Loucy (cell line): ENCODE data around the gene CD207.

Experiments used
- H2AFZ ChIP-seq: fragments of 200-600 bp; sonication (generic); 2 replicates; pipeline ENCODE4 v1.6.0; 2016; ENCODE audit warnings: antibody characterized with exemption, mild to moderate bottlenecking, low read length, moderate library complexity
- H3F3A ChIP-seq: fragments of 200-600 bp; 2 replicates; pipeline ENCODE4 v1.6.0; 2016; ENCODE audit warnings: antibody characterized with exemption, low read depth, mild to moderate bottlenecking
- H3K27me3 ChIP-seq: fragments of 200-600 bp; sonication (generic); 2 replicates; pipeline ENCODE4 v1.6.1; 2014; ENCODE audit warnings: low read length, mild to moderate bottlenecking; ENCODE audit not compliant: insufficient read depth, poor library complexity, severe bottlenecking
- H3K36me3 ChIP-seq: fragments of 200-600 bp; sonication (generic); 2 replicates; pipeline ENCODE4 v1.6.1; 2016; ENCODE audit warnings: low read length; ENCODE audit not compliant: insufficient read depth
- H3K4me1 ChIP-seq: fragments of 200-600 bp; sonication (generic); 2 replicates; pipeline ENCODE4 v1.5.1; 2014; ENCODE audit warnings: low read length, mild to moderate bottlenecking; ENCODE audit not compliant: insufficient read depth, poor library complexity, severe bottlenecking
- H3K4me2 ChIP-seq: fragments of 200-600 bp; sonication (generic); 2 replicates; pipeline ENCODE4 v1.6.0; 2014; ENCODE audit warnings: antibody characterized with exemption, low read length, low read depth, mild to moderate bottlenecking; ENCODE audit not compliant: poor library complexity, severe bottlenecking
- H3K4me3 ChIP-seq: fragments of 200-600 bp; sonication (generic); 2 replicates; pipeline ENCODE4 v1.5.1; 2014; ENCODE audit warnings: low read length, mild to moderate bottlenecking, mixed read lengths; ENCODE audit not compliant: poor library complexity, severe bottlenecking
- H3K79me2 ChIP-seq: fragments of 200-600 bp; sonication (generic); 2 replicates; pipeline ENCODE4 v1.6.1; 2014; ENCODE audit warnings: low read length; ENCODE audit not compliant: insufficient read depth
- H3K9ac ChIP-seq: fragments of 200-600 bp; sonication (generic); 2 replicates; pipeline ENCODE4 v1.6.0; 2014; ENCODE audit warnings: mild to moderate bottlenecking, low read depth, low read length, moderate library complexity; ENCODE audit not compliant: poor library complexity, severe bottlenecking
- H3K9me2 ChIP-seq: fragments of 200-600 bp; sonication (generic); replicated peaks from 2 replicates; pipeline ENCODE4 v1.6.1; 2016; ENCODE audit warnings: low read depth, low read length, mixed read lengths
- H3K9me3 ChIP-seq: fragments of 200-600 bp; sonication (generic); 2 replicates; pipeline ENCODE4 v1.6.1; 2014; ENCODE audit warnings: mild to moderate bottlenecking, antibody characterized with exemption, low read length, low read depth; ENCODE audit not compliant: insufficient read depth
- H4K20me1 ChIP-seq: fragments of 200-600 bp; sonication (generic); 2 replicates; pipeline ENCODE4 v1.6.0; 2014; ENCODE audit warnings: antibody characterized with exemption, low read length, mild to moderate bottlenecking; ENCODE audit not compliant: insufficient read depth, poor library complexity, severe bottlenecking
- CTCF ChIP-seq: fragments of 200-600 bp; sonication (generic); conservative IDR thresholded peaks from 2 replicates; pipeline ENCODE4 v1.5.1; 2014; ENCODE audit warnings: mild to moderate bottlenecking, antibody characterized with exemption, low read length
- EZH2phosphoT487 ChIP-seq: fragments of 200-600 bp; IDR thresholded peaks from 2 replicates; pipeline ENCODE4 v1.6.1; 2018; ENCODE audit warnings: antibody characterized with exemption, mild to moderate bottlenecking, moderate library complexity, borderline replicate concordance

Gene CD207

GRCh38 chr2:70842401-70842800, 6.8 kb upstream of the CD207 start:
- TF ChIP-seq CTCF (no peak), EZH2phosphoT487 (no peak)
- Histone ChIP-seq H2AFZ (no peak overlapping the region), H3K9ac (no peak overlapping the region), H3K9me2 (no peaks in the 10 kb centered on the region), H3F3A (no peaks in the 10 kb centered on the region), H3K27me3 (no peaks in the 10 kb centered on the region), H3K4me2 (no peak overlapping the region), H3K36me3 (no peaks in the 10 kb centered on the region), H3K4me1 (no peaks in the 10 kb centered on the region), H3K79me2 (no peaks in the 10 kb centered on the region), H4K20me1 (no peaks in the 10 kb centered on the region), H3K4me3 (no peak overlapping the region), H3K9me3 (no peaks in the 10 kb centered on the region)

DNA sequence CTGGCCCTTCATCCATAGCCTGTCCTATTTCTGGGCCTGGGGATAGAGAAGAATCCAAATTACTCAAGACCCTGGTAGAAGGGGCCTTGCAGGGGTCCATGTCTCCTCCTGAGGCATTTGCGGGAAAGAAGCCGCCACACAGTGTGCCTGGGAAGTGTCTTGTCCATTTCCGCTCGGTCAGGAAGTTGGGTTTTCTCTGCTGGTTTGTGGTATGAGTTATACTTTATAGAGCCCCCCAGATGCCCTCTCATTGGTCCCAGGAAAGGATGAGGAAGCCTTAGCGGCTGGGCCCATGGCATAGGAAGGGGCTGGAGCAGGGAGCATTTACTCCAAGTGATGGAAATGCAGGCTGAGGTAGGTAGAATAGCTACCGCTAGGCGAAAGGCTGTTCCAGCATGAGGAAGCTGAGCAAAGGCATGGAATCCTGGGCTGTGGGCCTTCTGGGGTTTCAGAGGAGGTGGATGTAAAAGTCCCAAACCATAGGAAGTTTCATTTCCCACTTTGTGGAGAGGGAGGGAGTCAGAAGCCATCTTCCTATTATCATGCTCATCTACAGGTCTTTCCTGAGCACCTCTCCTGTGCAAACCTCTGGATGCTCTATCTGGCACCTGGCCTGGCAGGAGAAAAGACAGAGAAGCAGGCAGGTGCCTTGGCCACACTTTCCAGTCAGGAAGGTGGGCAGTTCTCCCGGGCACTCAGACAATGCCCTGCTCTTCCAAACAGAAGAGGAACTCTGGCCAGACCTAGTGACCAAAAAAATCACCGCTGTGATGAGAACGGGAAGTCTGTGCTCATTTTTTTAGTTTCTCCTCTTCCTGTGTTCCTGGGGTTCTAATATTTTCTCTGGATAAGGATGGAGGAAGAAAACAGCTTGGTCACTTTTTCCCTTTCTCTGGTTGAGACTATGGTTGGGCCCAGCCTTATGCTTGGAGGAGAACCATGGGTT, 2.6 kb upstream of the CD207 start:
- no peaks in the 10 kb centered on the region for H3K36me3 ChIP-seq
- H3K27me3 ChIP-seq, result no peaks in the 10 kb centered on the region
- no peaks in the 10 kb centered on the region for H4K20me1 ChIP-seq
- TF ChIP-seq EZH2phosphoT487 (no peak), CTCF (no peak)
- no peaks in the 10 kb centered on the region for H3K9me2 ChIP-seq
- H3K9ac ChIP-seq, result no peak overlapping the region
- H3K79me2 ChIP-seq, result no peaks in the 10 kb centered on the region
- no peak overlapping the region for H2AFZ ChIP-seq
- H3K4me3 ChIP-seq, result no peak overlapping the region
- no peaks in the 10 kb centered on the region for H3K4me1 ChIP-seq
- no peak overlapping the region for H3K4me2 ChIP-seq
- H3K9me3 ChIP-seq, result no peaks in the 10 kb centered on the region
- H3F3A ChIP-seq, result no peaks in the 10 kb centered on the region

DNA sequence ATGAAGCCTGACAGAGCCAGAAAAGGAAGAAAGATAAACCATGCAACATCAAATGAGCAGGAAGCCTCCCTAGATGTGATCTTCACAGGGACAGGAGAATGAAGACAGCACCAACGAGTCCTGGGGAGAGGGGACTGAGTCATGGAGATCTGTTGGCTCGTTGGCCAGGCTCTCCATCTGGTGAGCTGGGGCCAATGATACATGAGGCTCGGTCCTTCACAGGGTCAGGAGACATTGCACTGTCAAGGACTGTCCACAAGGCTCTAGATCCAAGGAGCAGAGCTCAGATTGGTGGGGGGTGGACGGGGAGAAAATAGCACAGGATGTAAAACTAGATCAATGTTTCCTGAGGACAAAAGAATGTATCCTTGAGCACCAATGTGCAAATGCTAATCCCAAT, 735 bp downstream of the CD207 start:
- H3K4me1 ChIP-seq, result no peaks in the 10 kb centered on the region
- no peak overlapping the region for H3K9ac ChIP-seq
- H3K9me2 ChIP-seq, result no peaks in the 10 kb centered on the region
- TF ChIP-seq CTCF (no peak), EZH2phosphoT487 (no peak)
- 0 out of 2 replicates have a peak overlapping the region, but pooled peaks have one; percentile 8 for H2AFZ ChIP-seq
- H3K27me3 ChIP-seq, result no peaks in the 10 kb centered on the region
- H3K36me3 ChIP-seq, result no peaks in the 10 kb centered on the region
- H3K79me2 ChIP-seq, result no peaks in the 10 kb centered on the region
- no peak overlapping the region for H3K4me3 ChIP-seq
- no peaks in the 10 kb centered on the region for H4K20me1 ChIP-seq
- H3F3A ChIP-seq, result no peaks in the 10 kb centered on the region
- no peak overlapping the region for H3K4me2 ChIP-seq
- no peaks in the 10 kb centered on the region for H3K9me3 ChIP-seq
